Measurements from ENCODE around the gene MICA.
"Not testable (repeated sequence)": the region's sequence is repeated elsewhere in the genome, so short reads cannot be mapped to it uniquely, and the experiment has no call there.

The MICA gene

GRCh38 chr6:31414771-31415265, 11.4 kb downstream of the MICA start:
- no peak for TF ChIP-seq ZNF274 (IDR thresholded peaks at IDR 0.05; ENCODE audit: low read depth, low read length)
- no peak overlapping the region for H3K4me3 ChIP-seq (ENCODE audit: low read length)

- no peak overlapping the region for H3K4me3 ChIP-seq (ENCODE audit: low read length)
- no peak for TF ChIP-seq ZNF274 (IDR thresholded peaks at IDR 0.05; ENCODE audit: low read depth, low read length)
Measured at GRCh38 chr6:31416394-31417014, 13.1 kb downstream of the MICA start.

GRCh38 chr6:31418251-31418650, 14.9 kb downstream of the MICA start:
- no peak for TF ChIP-seq ZNF274 (IDR thresholded peaks at IDR 0.05; ENCODE audit: low read depth, low read length)
- H3K4me3 ChIP-seq (ENCODE audit: low read length) = no peak overlapping the region

- no peak for TF ChIP-seq ZNF274 (IDR thresholded peaks at IDR 0.05; ENCODE audit: low read depth, low read length)
- no peak overlapping the region for H3K4me3 ChIP-seq (ENCODE audit: low read length)
Measured at GRCh38 chr6:31419842-31420241, 16.4 kb downstream of the MICA start.

- no peak for TF ChIP-seq ZNF274 (IDR thresholded peaks at IDR 0.05; ENCODE audit: low read depth, low read length)
- H3K4me3 ChIP-seq (ENCODE audit: low read length) = no peak overlapping the region
Measured at GRCh38 chr6:31420546-31420945, 17.2 kb downstream of the MICA start.

- no peak overlapping the region for H3K4me3 ChIP-seq (ENCODE audit: low read length)
- no peak for TF ChIP-seq ZNF274 (IDR thresholded peaks at IDR 0.05; ENCODE audit: low read depth, low read length)
Measured at GRCh38 chr6:31422587-31422986, 19.2 kb downstream of the MICA start.

- no peak for TF ChIP-seq ZNF274 (IDR thresholded peaks at IDR 0.05; ENCODE audit: low read depth, low read length)
- no peak overlapping the region for H3K4me3 ChIP-seq (ENCODE audit: low read length)
Measured at GRCh38 chr6:31423550-31423949, 20.2 kb downstream of the MICA start.

- TF ChIP-seq ZNF274 (IDR thresholded peaks at IDR 0.05; ENCODE audit: low read depth, low read length) = no peak
- H3K4me3 ChIP-seq (ENCODE audit: low read length) = no peak overlapping the region
Measured at GRCh38 chr6:31426395-31427354, 23.3 kb downstream of the MICA start.

- H3K4me3 ChIP-seq (ENCODE audit: low read length) = no peak overlapping the region
- TF ChIP-seq ZNF274 (IDR thresholded peaks at IDR 0.05; ENCODE audit: low read depth, low read length) = no peak
Measured at GRCh38 chr6:31430449-31430848, 27.1 kb downstream of the MICA start.

GRCh38 chr6:31435051-31435450, 31.7 kb downstream of the MICA start:
- not testable (repeated sequence) for H3K4me3 ChIP-seq (ENCODE audit: low read length)

GRCh38 chr6:31438222-31438621, 34.8 kb downstream of the MICA start:
- H3K4me3 ChIP-seq (ENCODE audit: low read length) = no peak overlapping the region
- TF ChIP-seq ZNF274 (IDR thresholded peaks at IDR 0.05; ENCODE audit: low read depth, low read length) = no peak

GRCh38 chr6:31438677-31439076, 35.3 kb downstream of the MICA start:
- no peak for TF ChIP-seq ZNF274 (IDR thresholded peaks at IDR 0.05; ENCODE audit: low read depth, low read length)
- no peak overlapping the region for H3K4me3 ChIP-seq (ENCODE audit: low read length)

GRCh38 chr6:31441365-31442267, 38.2 kb downstream of the MICA start:
- no peak overlapping the region for H3K4me3 ChIP-seq (ENCODE audit: low read length)
- TF ChIP-seq ZNF274 (IDR thresholded peaks at IDR 0.05; ENCODE audit: low read depth, low read length) = no peak

GRCh38 chr6:31446481-31446880, 43.1 kb downstream of the MICA start:
- no peak overlapping the region for H3K4me3 ChIP-seq (ENCODE audit: low read length)
- TF ChIP-seq ZNF274 (IDR thresholded peaks at IDR 0.05; ENCODE audit: low read depth, low read length) = no peak

- not testable (repeated sequence) for H3K4me3 ChIP-seq (ENCODE audit: low read length)
Measured at GRCh38 chr6:31446999-31447789, 43.8 kb downstream of the MICA start.

Measured in GM08714 (cell line).